Activated CD8-positive, alpha-beta memory T cell treated with anti-CD3 and anti-CD28 coated beads, Interleukin-2, amount 50 U/mL, for 48 hours (primary cell): ENCODE data around the gene PRPF6.
"Not testable (repeated sequence)": the region's sequence is repeated elsewhere in the genome, so short reads cannot be mapped to it uniquely, and the experiment has no call there.

ENCODE experiments used
- DNase-seq: peaks from one replicate; pipeline ENCODE4 v3.0.0-alpha.2; 2020

PRPF6 gene

DNA sequence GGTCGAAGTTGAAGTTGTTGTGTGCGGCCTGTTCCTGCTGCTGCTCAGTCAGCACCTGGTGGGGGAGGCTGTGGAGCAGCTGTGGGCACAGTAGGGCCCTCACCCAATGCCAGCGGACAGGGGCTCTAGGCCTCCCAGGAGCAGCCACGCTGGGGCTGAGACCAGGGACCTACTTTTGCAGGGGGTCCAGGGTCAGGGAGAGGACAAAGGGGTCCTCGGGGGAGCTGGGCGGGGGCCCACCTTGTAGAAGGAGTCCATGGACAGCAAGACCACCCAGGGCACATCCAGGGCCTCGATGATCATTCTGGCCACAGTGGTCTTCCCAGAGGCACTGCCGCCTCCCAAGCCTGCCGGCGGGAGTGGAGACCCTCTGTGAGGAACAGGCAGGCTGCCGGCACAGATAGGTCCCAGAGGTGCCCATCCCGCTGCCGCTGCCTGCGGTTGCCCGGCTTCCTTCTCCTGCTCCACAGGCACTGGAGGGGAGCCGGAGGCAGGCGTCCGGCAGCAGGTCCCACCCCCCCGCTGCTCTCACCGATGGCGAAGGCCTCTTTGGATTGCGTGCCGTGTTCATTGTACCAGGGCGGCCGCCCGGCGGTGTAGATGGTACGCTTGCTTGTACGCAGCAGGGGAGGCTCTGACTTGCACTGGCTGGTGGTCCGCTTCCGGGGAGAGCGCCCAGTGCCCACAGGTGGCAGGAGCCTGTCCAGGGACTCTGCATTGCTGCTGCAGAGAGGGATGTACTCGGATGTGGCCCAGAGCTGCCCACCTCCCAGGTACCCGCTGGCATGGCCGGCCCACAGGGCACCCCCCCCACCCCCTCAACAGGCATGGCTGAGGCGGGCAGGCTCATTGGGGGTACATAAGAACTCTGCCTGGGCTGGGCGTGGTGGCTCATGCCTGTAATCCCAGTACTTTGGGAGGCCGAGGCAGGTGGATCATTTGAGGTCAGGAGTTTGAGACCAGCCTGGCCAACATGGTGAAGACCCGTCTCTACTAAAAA is 34.7 kb upstream of the PRPF6 start:
- no peak for DNase-seq

DNA sequence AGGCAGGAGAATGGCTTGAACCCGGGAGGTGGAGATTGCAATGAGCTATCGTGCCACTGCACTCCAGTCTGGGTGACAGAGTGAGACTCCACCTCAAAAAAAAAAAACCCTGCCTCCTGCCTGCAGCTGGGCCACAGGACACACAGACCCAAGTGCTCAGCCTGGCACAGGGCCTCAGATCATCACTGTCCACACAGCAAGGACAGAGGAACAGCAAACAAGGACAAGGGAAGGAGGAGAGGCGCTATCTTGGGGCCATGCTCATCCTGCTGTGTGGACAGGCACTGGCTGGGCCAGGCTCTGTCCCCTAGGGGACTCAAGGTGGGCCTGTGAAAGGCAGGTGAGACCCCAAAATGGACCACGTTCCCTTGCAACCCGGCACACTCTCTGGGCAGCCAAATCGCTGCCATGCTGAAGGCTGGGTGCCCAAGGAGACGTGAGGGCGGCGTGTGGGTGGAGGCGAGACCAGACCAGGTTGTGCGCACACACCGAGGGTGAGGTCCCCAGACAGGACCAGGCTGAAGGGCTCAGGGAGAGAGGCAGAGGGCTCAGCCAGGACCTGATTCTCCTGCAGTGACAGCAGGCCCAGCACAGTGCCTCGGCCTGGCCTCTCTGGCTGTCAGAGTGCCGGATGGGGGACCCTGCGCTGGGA is 33.8 kb upstream of the PRPF6 start:
- DNase-seq: no peak

DNA sequence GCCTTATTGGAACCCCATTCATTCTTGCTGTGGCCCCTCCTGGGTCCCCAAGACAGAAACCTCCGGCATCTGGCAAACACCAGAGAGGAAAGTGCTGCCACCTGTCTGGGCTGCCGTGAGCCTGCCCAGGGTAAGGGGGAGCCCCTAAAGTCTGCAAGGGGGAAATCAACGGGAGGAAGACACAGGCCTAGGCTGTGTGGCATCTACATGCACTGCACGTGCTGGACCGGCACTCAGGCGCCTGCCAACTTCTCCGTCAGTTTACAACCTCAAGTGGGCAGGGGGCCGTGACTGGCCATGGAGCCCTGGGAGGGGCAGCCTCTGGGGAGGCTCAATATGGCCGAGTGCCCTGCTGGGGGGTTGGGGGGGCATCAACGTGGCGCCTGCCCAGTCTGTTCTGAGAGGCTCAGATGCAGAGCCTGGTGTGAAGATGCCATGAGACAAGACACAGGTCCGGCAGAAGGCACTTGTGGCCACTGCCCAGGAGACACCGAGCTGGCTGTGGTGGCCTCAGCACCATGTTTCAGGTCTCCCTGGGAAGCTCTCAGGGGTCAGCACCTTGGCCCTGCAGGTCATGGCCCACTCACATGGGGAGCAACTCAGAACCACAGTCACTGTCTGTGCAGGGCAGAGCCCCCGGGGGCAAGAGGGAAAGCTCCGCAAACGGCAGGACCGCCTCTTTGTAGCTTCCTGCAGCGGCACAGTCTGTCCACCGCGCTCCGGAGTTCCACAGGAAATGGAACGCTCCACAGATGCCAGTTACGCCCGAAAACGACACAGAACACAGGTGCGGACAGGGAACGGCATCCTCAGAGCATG is 33.1 kb upstream of the PRPF6 start:
- no peak for DNase-seq

DNA sequence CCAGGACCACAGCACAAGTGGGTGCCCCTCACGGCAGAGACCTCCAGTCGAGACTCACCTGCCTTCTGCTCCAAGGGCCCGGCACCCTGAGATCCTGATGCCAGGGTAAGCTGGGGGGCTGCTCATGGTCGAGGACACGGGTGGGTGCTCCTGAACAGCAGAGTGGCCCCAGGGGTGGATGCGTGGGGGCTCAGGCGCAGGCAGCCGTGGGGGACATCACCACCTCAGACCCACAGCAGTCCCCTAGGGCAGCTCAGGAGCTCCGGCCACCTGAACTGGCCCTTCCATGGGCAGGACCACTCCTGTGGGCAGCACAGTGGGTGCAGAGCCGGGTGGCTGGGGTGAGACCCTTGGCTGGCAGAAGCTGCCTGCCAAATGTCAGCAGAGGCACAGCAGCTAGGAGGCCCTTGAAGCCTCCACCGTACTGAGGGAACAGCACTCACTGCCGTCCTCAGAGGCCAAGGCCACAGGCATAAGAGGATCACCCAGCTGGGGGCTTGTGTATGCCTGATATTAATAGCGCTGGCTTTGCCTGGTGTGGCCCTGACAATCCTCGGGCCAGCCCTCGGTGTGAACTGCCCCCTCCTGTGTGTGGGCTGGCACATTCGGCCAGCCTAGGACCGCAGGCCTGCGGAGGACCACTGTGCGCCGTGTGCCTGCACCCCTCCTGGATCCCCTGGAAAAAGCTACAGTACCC is 30.1 kb upstream of the PRPF6 start:
- no peak for DNase-seq

DNA sequence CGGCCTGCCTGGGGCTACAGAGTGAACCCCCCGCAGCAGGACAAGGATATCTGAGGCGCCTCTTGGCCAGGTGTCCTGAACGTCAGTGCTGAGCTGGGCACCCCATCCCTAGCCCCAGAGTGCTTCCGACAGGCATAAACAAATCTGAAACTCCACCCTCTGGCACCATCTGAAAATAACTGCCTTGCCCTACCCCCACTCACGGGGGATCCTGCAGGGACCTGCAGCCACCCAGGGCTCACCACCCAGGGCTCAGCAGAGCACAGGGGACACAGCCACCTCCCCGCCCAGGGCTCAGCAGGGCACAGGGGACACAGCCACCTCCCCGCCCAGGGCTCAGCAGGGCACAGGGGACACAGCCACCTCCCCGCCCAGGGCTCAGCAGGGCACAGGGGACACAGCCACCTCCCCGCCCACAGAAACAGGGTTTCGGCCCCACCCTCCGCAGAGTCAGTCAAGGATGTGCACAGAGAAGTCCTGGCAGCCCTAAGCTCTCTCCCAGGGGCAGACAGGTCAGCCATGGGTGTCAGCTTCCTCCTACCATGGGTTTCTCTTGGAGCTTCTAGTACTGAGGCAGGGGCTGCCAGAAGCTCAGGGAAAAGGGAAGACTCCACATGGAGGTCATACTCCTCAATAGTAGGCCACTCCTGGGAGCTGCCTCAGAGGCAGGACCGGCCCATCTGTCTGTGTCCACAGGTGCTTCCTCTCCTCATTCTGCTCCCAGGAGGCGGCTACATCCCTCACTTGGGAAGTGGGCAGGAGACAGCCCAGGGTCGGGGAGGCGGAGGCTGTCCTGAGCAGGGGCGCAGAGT is 29.3 kb upstream of the PRPF6 start:
- DNase-seq: no peak

DNA sequence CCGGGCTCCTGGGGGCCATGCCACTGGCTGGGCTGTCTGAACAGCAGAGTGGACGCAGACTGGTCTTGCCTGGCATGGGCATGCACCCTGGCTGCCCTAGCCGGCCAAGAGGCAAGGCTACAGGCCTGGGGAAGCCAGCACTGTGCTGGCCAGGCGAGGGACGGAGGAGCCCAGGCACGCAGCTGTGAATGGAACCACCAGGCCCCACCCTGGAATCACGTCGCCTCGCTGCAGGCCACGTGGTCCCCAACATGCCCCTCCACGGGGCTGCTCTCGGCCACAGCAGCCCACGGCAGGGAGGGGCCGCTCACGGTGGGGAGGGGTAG is 28.8 kb upstream of the PRPF6 start:
- DNase-seq: no peak

DNA sequence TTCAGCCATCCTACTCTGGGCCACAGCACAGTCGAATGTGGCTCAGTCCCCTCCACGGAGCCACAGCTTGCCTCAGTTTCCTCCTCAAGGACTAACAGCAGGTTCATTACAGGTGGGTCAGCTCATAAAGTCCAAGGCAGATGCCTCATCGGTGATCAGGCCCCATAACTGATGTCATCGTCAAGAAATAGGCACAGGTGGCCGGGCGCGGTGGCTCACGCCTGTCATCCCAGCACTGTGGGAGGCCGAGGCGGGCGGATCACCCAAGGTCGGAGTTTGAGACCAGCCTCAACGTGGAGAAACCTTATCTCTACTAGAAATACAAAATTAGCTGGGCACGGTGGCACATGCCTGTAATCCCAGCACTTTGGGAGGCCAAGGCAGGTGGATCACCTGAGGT is 28.2 kb upstream of the PRPF6 start:
- DNase-seq: no peak

DNA sequence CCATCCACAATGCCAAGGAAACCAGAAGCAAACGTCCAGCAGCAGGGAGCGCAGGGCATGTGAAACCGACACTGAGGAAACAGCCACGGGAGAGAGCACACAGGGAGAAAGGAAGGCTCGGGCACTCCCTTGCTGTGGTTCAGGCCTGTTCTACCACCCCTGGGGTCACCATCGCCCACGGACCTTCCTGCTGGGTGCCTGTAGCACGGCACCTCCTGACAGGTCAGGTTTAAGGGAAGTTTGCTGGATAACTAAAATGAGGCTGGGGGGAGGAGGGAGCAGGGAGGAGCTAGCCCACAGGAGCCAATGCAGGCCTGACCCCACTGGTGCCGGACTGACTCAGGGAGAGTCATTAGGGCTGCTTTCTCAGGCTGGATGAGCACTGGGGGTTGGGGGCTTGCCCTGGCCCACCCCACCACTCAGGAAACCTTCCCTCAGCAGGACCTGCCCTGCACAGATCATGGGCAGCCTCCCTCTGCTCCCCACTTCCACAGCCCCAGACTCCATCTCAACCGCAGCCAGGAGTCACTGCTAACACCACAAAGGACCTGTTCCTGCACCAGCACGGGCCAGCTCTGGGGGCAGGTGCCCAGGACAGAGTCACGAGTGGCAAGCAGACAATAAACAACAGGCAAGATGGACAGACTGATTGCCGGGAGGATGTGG is 27.0 kb upstream of the PRPF6 start:
- no peak for DNase-seq

DNA sequence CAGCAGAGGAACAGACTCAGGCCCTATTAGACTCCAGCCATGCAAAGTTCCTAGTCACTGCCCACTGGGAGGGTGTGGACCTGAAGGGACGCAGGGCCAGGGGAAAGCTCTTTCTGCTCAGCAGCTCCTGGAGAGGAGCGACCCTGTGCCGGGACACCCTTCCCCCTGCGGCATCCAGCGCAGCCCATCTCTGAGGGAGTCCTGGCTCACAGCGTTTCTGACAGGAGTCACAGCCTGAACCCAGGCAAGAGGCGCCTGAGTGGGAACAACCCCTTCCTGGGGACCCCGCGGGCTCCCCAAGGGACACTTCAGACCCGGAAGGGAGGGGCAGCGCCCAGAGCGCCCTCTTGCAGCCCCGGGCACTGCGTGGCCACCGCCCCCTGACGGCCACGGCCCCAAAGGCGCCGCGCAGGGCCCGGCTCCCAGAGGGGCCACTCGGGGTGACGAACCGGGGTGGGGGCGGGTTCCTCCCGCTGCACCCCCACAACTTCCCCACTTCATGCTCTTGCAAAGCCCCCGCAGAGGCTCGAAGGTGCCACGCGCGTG is 25.6 kb upstream of the PRPF6 start:
- DNase-seq: peak; percentile 67

DNA sequence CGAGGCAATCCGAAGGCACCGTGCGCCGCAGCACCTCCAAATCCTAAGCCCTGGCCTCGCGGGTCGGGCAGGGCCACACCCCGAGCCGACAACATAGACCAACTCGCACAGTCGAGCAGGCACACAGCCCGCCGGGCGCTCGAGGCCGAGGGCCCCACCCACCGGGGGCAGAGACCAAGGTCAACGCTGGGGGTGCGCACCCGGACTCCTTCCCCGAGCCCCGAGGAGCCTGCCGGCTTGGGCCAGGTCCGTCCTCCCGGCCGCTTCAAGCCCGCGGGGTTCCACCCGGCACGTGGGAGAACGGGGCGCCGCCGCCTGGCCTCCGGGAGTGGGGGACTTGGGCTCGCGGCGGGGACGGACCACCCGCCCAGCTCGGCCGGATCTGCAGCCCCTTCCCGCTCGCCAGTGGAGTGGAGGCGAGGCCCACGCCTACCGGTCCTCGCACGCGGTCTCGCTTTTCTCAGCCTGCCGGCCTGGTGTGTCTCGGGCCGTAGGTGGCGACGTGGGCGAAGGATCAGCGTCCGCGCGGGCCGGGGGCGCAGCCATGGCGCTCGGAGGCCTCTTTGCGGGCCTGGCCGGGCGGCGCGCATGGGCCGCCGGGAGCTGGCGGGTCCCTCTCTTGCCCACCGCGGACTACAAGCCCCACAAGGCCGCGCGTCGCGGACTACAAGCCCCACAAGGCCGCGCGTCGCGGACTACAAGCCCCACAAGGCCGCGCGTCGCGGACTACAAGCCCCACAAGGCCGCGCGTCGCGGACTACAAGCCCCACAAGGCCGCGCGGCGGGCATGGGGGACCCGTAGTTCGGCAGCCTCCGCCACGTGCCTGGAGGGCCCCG is 24.9 kb upstream of the PRPF6 start, which contains the start of gene UCKL1:
UCKL1 (minus strand) TSS at position 590 of the 837 bp plus-strand sequence; CDS start at position 546, 44 bp downstream.
- DNase-seq: peak; percentile 90

DNA sequence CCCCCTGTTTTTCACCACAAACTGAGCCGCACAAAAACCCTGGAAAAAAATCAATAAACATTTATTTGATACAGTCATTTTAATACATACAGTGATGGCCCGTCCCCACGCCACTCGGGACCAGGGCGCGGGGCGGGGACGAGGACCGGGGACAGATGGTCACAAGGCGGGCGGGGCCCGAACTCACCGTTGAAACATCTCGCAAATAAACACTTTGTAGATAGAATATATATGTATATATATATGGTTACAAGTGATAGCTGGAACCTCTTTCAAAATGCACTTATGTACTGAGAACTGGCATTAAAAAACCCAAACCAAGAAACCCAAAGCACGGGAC is 24.3 kb upstream of the PRPF6 start:
- no peak for DNase-seq

DNA sequence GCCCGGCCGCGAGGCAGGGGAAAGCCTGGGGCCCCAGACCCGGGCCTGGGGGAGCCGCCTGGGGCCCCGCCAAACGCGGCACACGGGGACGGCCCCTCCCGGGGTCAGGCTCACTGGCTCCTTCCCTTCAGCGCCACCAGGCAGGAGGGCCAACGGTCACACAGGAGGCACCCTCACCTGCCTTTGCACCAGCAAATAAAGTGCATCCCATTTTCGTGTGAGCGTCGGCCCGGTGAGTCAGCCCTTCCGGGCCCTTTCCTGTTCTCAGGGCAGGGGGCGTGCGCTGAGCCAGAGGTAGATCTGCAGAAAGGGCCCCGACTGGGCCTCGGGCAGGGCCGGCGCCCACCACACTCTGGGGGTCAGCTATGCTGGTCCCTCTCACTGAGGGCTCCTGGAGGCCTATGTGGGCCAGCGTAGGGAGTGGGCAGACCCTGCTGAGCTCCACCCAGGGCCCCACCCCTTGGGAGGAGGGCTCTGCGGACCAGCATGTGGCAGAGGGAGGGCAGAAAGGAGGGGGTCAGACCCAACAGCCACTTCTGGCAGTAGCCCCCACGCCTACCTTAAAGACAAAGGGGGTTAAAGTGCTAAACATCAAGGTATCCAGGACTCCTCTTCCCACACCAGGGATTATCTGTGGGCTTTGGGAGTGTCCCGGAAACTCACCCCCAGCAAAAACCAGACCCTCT is 23.8 kb upstream of the PRPF6 start:
- peak; percentile 83 for DNase-seq

DNA sequence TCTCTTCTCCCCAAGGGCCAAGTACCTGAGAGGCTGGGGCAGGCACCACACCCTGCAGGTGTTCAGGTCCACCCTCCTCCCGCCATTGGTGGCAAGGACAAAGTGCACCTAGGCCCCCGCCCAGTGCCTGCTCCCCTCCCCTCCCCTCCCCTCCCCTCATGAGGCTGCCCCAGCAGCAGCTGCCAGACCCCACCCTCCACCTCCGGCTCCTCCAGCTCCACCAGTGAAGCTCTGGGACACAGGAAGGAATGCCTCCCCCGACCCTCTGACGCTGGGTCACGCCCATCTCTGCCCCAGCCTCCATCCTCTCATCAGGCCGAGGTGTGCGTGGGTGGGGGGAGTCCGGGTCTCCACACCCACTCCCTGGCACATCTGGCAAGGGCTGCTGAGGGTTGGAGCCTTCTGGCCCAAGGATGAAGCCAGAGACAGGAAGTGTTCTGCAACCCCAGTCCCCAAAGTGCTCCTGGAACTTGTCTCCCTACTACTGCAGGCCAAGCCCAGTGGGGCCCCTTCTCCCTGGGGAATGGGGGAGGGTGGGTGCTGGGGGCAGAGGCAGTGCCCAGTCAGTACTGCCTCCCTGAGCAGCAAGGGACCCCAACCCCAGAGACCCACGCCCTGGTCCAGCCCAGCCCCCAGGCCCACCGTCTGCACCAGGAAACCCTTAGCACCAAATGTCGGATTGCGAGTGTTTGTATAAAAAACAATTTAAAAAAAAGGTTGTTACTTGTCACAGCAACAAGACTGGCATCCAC is 23.1 kb upstream of the PRPF6 start:
- peak; percentile 73 for DNase-seq

DNA sequence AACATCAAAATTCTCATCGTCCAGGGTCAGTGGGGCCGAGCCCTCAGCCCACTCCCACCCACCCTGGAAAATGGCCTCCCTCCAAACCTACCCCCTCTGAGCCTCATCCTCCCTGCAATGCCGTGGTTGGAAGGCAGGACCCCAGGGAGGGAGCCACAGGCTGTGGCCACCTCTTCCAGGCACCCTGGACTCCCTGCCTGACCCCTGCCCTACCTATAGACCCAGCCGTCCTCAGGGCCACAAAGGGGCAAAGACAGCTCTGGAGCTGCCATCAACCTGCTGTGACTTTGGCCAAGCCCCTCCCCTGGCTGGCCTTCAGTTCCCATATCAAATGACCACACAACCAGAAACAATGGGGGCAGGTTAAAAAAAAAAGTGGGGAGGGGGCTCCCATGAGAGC is 22.5 kb upstream of the PRPF6 start:
- DNase-seq: no peak

DNA sequence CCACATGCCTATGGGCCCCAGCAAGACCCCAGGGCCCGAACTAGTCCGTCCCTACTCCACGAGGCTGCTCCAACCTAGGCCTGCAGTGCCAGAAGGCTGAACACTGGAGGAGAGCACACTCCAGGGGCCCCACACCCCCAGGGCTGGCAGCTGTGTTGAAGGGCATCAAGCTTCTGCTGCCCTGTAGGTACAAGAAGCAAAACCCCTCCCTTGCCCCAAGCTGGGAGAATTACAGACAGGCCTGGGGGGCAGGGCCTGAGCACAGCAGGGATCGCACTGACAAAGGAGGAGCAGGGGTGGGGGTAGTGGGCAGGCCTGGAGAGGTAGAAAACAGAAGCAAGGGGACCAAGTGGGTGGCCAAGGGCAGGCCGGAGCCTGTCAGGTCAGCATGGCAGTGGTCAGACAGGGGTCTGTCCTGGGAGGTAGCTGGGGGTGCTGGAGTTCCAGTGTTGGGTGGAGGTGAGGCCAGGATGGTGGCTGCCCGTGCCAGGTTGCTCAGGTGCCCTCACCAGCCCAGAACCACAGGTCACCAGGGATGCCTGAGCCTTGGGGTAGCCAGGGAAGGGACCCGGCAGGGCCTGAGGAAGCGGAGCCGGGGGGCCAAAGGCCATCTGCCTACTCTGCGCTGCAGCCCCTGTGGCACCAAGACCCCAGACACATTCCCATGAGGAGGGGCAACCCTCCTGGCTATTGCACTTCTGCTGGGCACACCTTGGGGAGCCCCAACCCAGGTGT is 21.8 kb upstream of the PRPF6 start:
- no peak for DNase-seq

DNA sequence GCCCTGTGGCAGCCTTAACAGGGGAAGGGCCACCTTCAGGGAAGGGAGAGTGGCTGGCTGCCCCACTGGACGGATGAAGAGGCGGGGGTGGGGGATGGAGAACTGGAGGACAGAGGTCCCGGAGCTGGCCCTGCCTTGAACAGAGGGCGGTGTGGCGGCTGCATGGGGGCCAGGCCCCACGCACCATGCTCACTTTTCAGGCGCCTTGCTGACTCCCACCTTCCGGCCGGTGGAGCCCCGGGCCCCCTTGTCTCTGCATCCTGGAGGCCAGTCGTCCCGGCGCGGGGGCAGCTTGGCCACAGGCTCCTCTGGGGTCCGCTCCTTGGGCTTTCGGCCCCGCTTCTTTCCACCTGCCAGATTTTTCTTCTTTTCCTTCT is 21.2 kb upstream of the PRPF6 start:
- no peak for DNase-seq

DNA sequence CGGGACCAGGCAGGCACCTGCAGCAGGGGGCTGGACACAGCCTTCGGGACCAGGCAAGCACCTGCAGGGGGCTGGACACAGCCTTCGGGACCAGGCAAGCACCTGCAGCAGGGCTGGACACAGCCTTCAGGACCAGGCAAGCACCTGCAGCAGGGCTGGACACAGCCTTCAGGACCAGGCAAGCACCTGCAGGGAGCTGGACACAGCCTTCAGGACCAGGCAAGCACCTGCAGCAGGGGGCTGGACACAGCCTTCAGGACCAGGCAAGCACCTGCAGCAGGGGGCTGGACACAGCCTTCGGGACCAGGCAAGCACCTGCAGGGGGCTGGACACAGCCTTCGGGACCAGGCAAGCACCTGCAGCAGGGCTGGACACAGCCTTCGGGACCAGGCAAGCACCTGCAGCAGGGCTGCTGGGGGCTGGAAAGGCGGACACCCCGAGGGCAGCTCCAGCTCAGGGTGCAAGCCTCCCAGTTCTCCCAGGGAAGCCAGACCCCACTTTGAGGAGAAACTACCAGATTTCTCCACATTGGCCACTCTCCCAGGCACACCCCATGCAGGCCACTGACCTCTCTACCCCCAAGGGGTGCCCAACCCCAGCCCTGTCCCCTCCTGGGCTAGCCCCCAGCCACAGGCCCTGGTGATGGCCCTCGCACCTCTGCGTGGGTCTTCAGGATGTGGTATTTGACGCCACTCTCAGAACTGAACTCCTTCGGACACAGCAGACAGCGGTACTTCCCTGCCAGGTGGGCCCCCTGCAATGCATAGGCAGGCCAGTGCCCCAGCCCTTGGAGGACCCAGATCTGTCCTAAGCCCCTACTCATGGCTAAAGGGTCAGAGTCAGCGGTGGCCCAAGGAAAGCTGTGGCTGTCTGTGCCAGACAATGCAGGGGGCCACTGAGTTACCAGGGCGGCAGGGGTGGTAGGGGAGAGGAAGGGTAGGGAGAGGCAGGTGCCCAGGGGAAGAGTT is 20.0 kb upstream of the PRPF6 start:
- not testable (repeated sequence) for DNase-seq
